HG03575 (cell line): ENCODE results near the gene TBCA.
"Not testable (repeated sequence)": the region's sequence is repeated elsewhere in the genome, so short reads cannot be mapped to it uniquely, and the experiment has no call there.

Experiments
- ATAC-seq: cut with Tn5 transposase; IDR thresholded peaks from one replicate; pipeline ENCODE4 v1.9.1; 2021; ENCODE audit not compliant: unreplicated experiment, insufficient number of reproducible peaks, low FRiP score; ENCODE audit errors: extremely low read depth

The TBCA gene

GRCh38 chr5:77724934-77725333, 51.2 kb downstream of the TBCA start:
- ATAC-seq = no peak

DNA sequence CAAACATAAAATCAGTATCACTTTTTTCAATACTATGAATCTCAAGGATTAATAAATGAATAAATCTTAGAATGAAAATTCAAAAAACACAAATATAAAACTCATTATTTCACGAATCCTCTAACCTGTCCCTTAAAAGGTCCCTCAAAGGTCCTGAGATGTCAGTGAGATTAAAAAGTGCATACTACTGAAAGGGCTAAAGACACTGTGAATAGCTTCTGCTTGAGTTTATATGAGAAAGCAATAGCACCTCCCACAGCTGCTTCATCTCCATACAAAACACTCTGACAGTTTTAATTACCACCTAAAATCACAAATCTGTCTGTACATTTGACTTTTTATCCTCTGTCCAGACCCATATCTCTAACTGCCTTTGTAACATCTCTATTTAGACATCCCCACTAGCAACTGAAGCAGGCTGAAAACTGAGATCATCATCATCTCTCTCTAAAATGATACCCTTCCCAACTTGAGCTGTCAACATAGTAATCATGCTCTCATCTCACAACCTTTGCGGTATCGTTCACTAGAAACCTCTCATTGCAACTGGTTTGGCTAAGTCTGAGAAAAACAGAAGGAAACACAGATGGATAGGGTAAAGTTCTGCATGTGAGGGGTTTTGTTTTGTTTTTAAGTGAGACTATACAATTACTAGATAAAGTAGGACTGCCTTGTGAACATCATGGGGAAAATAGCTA, 56.3 kb downstream of the TBCA start:
- ATAC-seq = no peak

GRCh38 chr5:77718934-77719610, 57.1 kb downstream of the TBCA start:
- peak; percentile 58 for ATAC-seq

- ATAC-seq = no peak
These were observed 66.0 kb downstream of the TBCA start for GRCh38 chr5:77709993-77710685.

GRCh38 chr5:77709340-77709739, 66.8 kb downstream of the TBCA start:
- ATAC-seq = no peak

- ATAC-seq = no peak
These were observed 68.3 kb downstream of the TBCA start for GRCh38 chr5:77707791-77708190.

GRCh38 chr5:77699569-77699968, 76.6 kb downstream of the TBCA start:
- ATAC-seq = not testable (repeated sequence)

GRCh38 chr5:77698920-77699319, 77.2 kb downstream of the TBCA start:
- ATAC-seq = no peak

GRCh38 chr5:77697692-77698091, 78.4 kb downstream of the TBCA start:
- ATAC-seq = no peak

DNA sequence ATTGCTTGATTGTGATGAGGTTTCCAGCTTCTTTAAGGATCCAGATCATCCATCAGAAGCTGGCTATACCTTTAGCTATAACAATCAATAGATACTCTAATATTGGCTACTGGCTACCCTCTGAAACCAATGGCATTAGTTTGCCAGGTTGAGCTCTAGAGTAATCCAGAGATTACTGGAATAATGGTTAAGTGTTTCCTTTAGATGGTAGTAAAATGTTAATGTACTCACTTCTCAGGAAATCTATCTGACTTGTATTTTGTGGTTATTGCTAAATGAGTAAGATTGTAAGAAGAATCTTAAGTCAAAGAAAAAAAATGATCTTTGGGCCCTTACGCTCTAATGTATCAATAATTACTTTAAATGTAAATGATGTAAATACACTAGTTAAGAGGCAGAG, 80.0 kb downstream of the TBCA start:
- ATAC-seq = no peak

- no peak for ATAC-seq
These were observed 82.2 kb downstream of the TBCA start for GRCh38 chr5:77693913-77694312.

DNA sequence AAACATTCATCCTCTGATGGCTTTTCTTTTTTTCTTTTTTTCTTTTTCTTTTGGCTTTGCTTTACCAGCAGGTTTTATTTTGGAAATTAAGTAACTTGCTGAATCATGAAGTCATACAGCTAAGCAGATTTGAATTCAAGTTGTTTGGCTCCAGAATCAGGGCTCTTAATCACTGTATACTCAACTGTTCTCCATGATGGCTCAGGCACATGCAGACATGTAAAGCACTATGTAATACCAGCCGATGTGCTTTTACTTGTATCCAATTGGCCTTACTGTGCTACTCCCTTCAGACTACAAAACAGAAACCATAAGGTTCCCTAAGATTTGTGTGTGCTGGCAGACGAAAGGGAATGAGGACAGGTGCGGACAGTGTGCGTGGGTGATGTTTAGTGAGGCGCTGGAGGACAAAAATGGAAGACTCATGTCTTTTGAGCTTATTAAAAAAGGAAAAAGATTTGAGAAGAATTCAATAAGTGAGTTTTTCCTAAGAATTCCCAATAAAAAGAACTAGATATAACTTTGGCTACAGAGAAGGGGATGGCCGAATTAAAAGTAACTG, 92.9 kb downstream of the TBCA start:
- no peak for ATAC-seq

GRCh38 chr5:77670526-77670925, 105.6 kb downstream of the TBCA start:
- ATAC-seq = no peak

DNA sequence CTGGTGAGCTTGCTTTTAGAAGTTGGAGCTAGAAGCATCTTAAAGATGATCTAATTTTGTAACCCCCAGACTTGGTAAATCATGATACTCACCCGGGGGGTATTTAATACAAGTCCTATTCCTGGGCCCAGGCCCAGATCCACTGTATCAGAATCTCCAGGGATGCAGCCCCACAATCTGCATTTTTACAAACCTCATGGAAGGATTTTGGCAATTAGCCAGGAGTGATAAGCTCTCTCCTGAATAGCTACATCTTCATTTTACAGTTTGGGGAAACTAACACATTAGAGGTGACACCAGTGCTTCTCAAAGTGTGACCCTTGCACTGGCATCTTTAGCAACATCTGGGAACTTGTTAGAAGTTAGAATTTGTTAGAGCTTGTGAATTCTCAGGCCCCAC, 106.5 kb downstream of the TBCA start:
- ATAC-seq = no peak

DNA sequence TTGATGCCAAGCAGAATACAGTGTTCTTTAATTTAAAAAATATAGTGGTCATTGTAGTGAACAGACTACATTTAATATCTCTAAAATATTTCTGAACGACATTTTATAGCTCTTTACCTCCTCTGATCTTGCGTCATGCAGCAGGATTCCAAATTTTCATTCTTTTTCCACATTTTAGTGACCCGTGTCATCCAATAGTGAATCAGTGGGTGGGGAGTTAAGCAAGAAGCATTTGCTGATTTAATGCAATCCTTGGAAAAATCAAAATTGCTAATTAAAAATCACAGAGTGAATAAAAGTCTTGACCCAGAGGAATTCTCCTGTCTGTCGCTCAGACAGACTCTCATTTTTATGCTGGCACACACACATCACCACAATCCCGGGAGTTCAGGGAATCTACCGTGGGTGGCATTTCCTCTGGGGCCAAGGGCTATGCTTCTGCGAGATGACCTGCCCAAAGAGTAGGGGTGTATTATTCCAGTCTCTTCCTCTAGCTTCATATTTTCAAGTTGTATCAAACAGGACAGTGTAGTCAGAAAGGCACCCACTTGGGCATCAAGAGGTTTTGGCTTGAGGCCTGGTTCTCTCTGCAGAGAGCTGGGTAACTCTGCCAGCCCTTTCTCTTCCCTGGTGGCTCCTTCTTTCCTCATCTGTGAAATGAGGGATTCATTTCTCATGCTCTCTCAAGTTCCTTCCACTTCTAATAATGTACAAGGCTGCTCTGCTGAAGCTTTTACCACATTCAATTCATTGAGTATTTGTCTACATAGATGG, 112.9 kb downstream of the TBCA start:
- no peak for ATAC-seq

GRCh38 chr5:77662635-77663034, 113.5 kb downstream of the TBCA start:
- ATAC-seq = no peak

DNA sequence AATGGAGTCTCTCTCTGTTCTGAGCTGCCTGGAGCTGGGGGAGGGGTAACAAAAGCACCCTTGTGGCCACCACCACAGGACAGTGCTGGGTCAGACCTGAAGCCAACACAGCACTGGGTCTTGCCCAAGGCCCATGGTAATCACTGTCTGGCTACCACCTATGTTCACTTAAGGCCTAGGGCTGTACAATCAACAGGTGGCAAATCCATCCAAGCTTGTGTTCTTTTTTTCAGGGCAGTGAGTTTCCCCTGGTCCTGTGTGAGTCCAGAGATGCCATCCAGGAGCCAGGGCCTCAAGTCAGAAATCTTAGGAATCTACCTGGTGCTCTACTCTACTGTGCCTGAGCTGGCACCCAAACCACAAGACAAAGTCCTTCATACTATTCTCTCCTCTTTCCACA, 117.5 kb downstream of the TBCA start:
- ATAC-seq = no peak

DNA sequence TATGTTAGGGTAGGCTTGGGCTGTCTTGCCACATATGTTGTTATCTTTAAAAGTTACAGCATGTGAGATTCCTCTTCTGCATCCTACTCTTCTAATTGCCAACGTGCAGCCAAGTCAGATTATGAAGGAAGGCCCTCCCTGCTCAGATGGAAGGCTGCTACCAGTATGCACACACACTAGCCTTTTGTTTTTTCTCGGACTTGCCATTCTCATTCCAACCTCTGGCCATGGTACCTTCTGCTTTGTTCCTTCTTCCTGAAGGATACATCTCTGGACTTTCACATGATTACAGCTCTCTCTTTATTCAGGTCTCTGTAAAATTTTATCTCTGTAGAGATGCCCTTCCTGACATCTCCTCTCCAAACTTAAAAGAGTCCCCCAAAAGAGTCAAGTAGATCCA, 124.8 kb downstream of the TBCA start:
- no peak for ATAC-seq

- ATAC-seq = no peak
These were observed 125.5 kb downstream of the TBCA start for GRCh38 chr5:77650686-77651085.
